ENCODE measurements around the gene RPL36A.

RPL36A gene

GRCh38 chrX:101388604-101389003 is 2.2 kb upstream of the RPL36A start:
- in situ Hi-C loops (cut with MboI; ENCODE audit: low sequenced_read_pairs, unreplicated experiment): no loop called here
- TF ChIP-seq CTCF (IDR thresholded peaks at IDR 0.05; ENCODE audit: borderline replicate concordance, control extremely low read depth, extremely low read depth, insufficient read depth, missing control alignments): no peak
- no peak for DNase-seq (ENCODE audit: low spot score)

- no peak for TF ChIP-seq CTCF (IDR thresholded peaks at IDR 0.05; ENCODE audit: borderline replicate concordance, control extremely low read depth, extremely low read depth, insufficient read depth, missing control alignments)
- in situ Hi-C loops (cut with MboI; ENCODE audit: low sequenced_read_pairs, unreplicated experiment): no loop called here
- no peak for DNase-seq (ENCODE audit: low spot score)
Observed at GRCh38 chrX:101391831-101392230, 1.0 kb downstream of the RPL36A start.

- in situ Hi-C loops (cut with MboI; ENCODE audit: low sequenced_read_pairs, unreplicated experiment): no loop called here
- no peak for TF ChIP-seq CTCF (IDR thresholded peaks at IDR 0.05; ENCODE audit: borderline replicate concordance, control extremely low read depth, extremely low read depth, insufficient read depth, missing control alignments)
- DNase-seq (ENCODE audit: low spot score): no peak
Observed at GRCh38 chrX:101393530-101394305, 2.9 kb downstream of the RPL36A start.

- TF ChIP-seq CTCF (IDR thresholded peaks at IDR 0.05; ENCODE audit: borderline replicate concordance, control extremely low read depth, extremely low read depth, insufficient read depth, missing control alignments): no peak
- DNase-seq (ENCODE audit: low spot score): no peak
- in situ Hi-C loops (cut with MboI; ENCODE audit: low sequenced_read_pairs, unreplicated experiment): no loop called here
Observed at GRCh38 chrX:101394372-101394771, 3.6 kb downstream of the RPL36A start.

GRCh38 chrX:101395789-101396188 is 5.0 kb downstream of the RPL36A start:
- no peak for TF ChIP-seq CTCF (IDR thresholded peaks at IDR 0.05; ENCODE audit: borderline replicate concordance, control extremely low read depth, extremely low read depth, insufficient read depth, missing control alignments)
- in situ Hi-C loops (cut with MboI; ENCODE audit: low sequenced_read_pairs, unreplicated experiment): no loop called here
- no peak for DNase-seq (ENCODE audit: low spot score)

GRCh38 chrX:101397779-101398178 is 7.0 kb downstream of the RPL36A start:
- DNase-seq (ENCODE audit: low spot score): no peak
- in situ Hi-C loops (cut with MboI; ENCODE audit: low sequenced_read_pairs, unreplicated experiment): no loop called here
- no peak for TF ChIP-seq CTCF (IDR thresholded peaks at IDR 0.05; ENCODE audit: borderline replicate concordance, control extremely low read depth, extremely low read depth, insufficient read depth, missing control alignments)

Measured in GM13976 (cell line).